HG03575 (cell line): ENCODE results near the gene DDX28.
"Not testable (repeated sequence)": the region's sequence is repeated elsewhere in the genome, so short reads cannot be mapped to it uniquely, and the experiment has no call there.

Source experiments
- ATAC-seq: cut with Tn5 transposase; IDR thresholded peaks from one replicate; pipeline ENCODE4 v1.9.1; 2021; ENCODE audit not compliant: unreplicated experiment, insufficient number of reproducible peaks, low FRiP score; ENCODE audit errors: extremely low read depth

DDX28 gene

GRCh38 chr16:67998779-67999688, 24.0 kb downstream of the DDX28 start, which contains the start of gene DPEP2:
Gene DPEP2, minus strand, starts transcription at chr16:67999484. Its CDS starts 6,272 bp downstream, at chr16:67993212.
- not testable (repeated sequence) for ATAC-seq

- ATAC-seq: not testable (repeated sequence)
Measured at GRCh38 chr16:67998231-67998778, 24.7 kb downstream of the DDX28 start.

GRCh38 chr16:67996666-67997065, 26.4 kb downstream of the DDX28 start:
- ATAC-seq: no peak

GRCh38 chr16:67995423-67995822, 27.6 kb downstream of the DDX28 start:
- no peak for ATAC-seq

- ATAC-seq: not testable (repeated sequence)
Measured at GRCh38 chr16:67994040-67994408, 29.0 kb downstream of the DDX28 start.

- no peak for ATAC-seq
Measured at GRCh38 chr16:67993207-67994039, 29.6 kb downstream of the DDX28 start.

DNA sequence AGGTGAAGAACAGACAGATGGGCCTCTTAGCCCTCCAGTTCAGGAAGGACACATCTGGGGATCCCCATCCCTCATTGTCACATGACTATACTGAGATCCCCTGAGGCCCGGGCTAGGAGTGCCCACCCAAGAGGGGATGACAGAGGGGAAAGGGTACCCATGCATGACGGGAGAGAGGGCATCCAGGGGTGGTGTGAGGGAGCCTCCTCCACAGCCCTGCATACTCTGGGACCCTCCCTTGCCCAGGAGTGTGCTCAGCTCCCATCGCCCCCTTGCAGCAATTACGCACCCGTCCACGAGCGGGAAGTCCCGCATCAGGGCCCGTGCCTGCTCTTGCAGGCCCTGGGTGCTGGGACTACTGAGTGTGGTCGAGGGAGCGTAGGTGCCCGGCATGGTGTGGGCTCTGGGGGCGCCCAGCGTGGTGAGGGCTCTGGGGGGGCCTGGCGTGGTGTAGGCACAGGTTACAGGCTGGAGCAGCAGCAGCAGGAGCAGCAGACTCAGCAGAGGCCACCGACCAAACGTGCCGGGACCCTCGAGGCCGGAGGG, 30.3 kb downstream of the DDX28 start:
- ATAC-seq: no peak

GRCh38 chr16:67990018-67990386, 33.0 kb downstream of the DDX28 start:
- ATAC-seq: no peak

DNA sequence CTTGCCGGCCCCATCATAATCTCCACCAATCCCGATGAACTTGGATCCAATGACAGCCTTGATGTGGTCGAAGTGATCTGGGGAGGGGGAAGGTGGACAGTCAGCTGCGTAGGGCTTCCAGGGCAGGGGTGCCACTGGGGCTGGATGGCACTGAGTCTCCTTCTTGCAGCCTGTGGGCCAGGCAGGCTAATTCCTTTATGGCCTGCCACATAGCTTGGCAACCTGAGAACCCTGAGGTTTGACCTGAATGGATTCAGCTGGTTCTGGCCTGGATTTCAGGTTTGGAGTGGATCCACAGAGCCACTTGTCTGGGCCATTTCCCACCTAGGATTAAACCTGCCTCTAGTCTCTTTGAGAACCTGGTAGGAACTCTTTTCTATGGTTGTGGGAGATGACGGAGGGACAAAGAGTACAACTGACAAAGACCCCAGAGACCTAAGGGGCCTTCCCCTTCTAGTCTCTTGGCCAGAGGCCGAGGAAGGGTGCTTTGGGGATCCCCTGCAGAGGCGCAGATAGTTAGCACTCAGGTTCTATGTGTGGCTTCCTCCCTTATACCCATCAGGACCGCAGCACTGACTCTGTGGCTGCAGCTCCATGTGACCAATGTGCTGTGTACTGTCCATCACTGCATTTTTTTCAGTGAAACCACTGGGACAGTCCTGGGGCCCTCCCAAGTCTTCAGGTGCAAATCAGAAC, 33.6 kb downstream of the DDX28 start:
- ATAC-seq: no peak

- no peak for ATAC-seq
Measured at GRCh38 chr16:67988675-67989074, 34.4 kb downstream of the DDX28 start.

DNA sequence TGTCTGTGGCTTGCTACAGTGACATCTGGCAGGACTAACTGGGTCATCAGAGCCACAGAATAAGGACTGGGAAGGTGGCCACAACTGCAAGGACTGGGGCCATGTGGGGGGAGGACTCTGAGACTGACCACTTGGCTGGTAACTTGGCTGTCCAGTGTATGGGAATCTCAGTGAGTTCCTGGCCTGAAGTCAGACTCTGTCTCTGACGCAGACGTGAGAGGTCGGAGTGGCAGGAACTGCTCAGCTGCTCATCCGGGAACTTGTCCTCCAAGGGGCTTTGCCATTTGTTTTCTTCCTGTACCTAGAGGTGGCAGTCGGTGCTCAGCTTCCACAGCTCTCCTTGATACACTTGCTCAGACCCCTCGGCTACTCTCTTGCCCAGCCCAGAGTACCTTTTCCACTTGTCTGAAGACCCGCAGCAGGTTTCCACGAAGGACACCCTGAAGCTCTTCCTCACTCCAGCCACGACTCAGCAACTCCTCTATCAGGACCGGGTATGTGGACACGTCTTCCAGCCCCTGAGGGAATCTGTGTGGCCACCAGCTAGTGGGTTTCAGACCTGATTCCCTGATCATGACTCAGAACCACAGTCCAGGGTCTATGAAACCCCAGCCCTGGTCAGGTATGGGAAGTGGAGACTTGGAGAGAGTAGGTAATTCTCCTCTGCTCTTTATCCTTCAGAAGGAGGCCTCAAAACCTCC, 35.4 kb downstream of the DDX28 start:
- no peak for ATAC-seq

- ATAC-seq: no peak
Measured at GRCh38 chr16:67986949-67987348, 36.1 kb downstream of the DDX28 start.

DNA sequence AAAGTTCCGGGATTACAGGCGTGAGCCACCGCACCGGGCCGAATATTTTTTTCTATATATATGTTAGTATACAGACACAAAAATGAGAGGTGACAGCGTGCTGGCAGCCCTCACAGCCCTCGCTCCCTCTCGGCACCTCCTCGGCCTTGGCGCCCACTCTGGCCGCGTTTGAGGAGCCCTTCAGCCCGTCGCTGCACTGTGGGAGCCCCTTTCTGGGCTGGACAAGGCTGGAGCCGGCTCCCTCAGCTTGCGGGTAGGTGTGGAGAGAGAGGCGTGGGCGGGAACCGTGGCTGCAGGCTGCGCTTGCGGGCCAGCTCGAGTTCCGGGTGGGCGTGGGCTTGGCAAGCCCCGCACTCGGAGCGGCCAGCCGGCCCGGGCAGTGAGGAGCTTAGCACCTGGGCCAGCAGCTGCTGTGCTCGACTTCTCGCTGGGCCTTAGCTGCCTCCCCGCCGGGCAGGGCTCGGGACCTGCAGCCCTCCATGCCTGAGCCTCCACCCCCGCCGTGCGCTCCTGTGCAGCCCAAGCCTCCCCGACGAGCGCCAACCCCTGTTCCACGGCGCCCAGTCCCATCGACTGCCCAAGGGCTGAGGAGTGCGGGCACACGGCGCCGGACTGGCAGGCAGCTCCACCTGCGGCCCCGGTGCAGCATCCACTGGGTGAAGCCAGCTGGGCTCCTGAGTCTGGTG, 40.9 kb downstream of the DDX28 start:
- no peak for ATAC-seq

DNA sequence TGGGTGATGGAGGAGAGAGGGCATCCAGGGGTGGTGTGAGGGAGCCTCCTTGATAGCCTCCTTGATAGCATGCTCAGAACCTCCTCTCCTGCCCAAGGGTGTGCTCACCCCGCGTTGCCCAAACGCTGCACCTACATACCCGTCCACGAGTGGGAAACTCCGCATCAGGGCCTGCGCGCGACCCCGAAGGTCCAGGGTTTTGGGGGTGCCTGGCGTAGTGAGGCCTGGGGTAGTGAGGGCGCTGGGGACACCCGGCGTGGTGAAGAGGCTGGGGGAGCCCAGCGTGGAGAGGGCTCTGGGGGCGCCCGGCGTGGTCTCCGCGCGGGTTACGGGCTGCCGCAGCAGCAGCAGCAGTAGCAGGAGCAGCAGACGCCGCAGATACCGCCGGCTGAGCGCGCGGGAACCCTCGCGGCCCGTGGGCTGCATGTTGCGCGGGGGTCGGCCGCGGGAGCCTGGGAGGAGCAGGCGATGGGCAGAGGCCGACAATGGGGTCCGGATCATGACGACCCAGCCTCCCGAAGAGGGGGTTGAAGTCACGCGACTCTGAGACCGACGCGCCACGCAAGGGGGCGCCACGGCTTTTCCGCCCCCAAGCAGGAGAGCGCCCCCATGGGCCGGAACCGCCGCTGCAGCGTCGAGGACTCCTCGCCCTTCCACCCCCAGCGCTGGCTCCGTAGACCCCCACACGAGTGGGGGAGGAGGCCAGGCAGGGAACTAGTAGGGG, 42.9 kb downstream of the DDX28 start, which contains the start of gene DPEP3:
TSS of gene DPEP3 (minus strand) at position 545 of the 724 bp plus-strand sequence. CDS start at position 426, 119 bp downstream.
- no peak for ATAC-seq

GRCh38 chr16:67977469-67978227, 45.4 kb downstream of the DDX28 start:
- no peak for ATAC-seq

DNA sequence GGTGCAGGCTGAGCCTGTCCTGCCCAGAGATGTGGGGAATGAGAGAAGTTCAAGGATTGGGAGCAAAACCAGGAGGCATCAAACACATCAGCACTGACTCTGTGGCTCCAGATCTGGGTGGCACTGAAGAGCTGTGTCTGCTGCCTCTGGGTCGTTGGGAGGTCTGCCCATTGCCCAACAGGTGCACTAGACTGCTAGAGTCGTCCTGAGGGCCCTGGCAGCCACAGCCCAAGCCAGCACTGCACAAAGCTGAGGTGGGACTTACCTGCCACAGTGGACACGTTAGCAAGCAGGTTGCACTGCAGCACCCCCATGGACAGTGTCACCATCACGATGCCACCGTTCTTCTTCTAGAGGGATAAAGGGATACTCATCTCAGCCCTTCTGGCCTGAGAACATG, 46.0 kb downstream of the DDX28 start:
- no peak for ATAC-seq
